HCT116 (cell line): ENCODE measurements around the gene TMUB1.

Experiments
- CBX3 ChIP-seq: IDR thresholded peaks from 2 replicates; pipeline ENCODE4 v1.6.1; 2012; ENCODE audit warnings: low read depth
- CEBPB ChIP-seq: IDR thresholded peaks from 2 replicates; pipeline ENCODE4 v1.6.1; 2012; ENCODE audit warnings: low read depth
- EGR1 ChIP-seq: IDR thresholded peaks from 2 replicates; pipeline ENCODE4 v1.6.1; 2012; ENCODE audit warnings: low read depth
- EZH2 ChIP-seq: fragments of 200-600 bp; sonication (generic); IDR thresholded peaks from 2 replicates; pipeline ENCODE4 v1.6.1; 2017; ENCODE audit warnings: antibody characterized with exemption, mixed run types
- POLR2A ChIP-seq: IDR thresholded peaks from 2 replicates; pipeline ENCODE4 v1.7.0; 2011; ENCODE audit warnings: borderline replicate concordance; ENCODE audit not compliant: insufficient read depth, insufficient read length; ENCODE audit errors: extremely low read depth
- POLR2AphosphoS5 ChIP-seq: IDR thresholded peaks from 2 replicates; pipeline ENCODE4 v1.6.1; 2011; ENCODE audit warnings: mild to moderate bottlenecking, low read depth, low read length, moderate library complexity
- RAD21 ChIP-seq: IDR thresholded peaks from 2 replicates; pipeline ENCODE4 v1.6.1; 2012; ENCODE audit warnings: low read depth, mild to moderate bottlenecking
- SP1 ChIP-seq: IDR thresholded peaks from 2 replicates; pipeline ENCODE4 v1.6.1; 2012; ENCODE audit warnings: low read depth
- SRF ChIP-seq: IDR thresholded peaks from 2 replicates; pipeline ENCODE4 v1.6.1; 2012; ENCODE audit warnings: low read depth
- TF ChIP-seq, protein P1 (sequence below): IDR thresholded peaks from 2 replicates; pipeline ENCODE4 v1.6.1; 2012
- TF ChIP-seq, protein P2 (sequence below), 3 experiments: fragments of 200-600 bp in 1 of 3; sonication (generic) in 1 of 3; IDR thresholded peaks in 2 of 3; conservative IDR thresholded peaks in 1 of 3; 2 replicates each; pipeline ENCODE4 v1.5.1; 2012 to 2017; ENCODE audit warnings: low read depth in 2 of 3, low read length in 2 of 3, antibody characterized with exemption in 1 of 3, borderline replicate concordance in 1 of 3, control low read depth in 1 of 3, mild to moderate bottlenecking in 1 of 3, mixed read lengths in 1 of 3, mixed run types in 1 of 3, moderate library complexity in 1 of 3; ENCODE audit not compliant: insufficient read depth in 1 of 3
- TF ChIP-seq, protein P3 (sequence below): IDR thresholded peaks from 2 replicates; pipeline ENCODE4 v1.6.1; 2011; ENCODE audit warnings: mild to moderate bottlenecking, low read length, moderate library complexity; ENCODE audit not compliant: insufficient replicate concordance; ENCODE audit errors: extremely low read depth
- TF ChIP-seq, protein P4 (sequence below): IDR thresholded peaks from 2 replicates; pipeline ENCODE4 v1.6.1; 2012; ENCODE audit warnings: low read depth

DNA sequence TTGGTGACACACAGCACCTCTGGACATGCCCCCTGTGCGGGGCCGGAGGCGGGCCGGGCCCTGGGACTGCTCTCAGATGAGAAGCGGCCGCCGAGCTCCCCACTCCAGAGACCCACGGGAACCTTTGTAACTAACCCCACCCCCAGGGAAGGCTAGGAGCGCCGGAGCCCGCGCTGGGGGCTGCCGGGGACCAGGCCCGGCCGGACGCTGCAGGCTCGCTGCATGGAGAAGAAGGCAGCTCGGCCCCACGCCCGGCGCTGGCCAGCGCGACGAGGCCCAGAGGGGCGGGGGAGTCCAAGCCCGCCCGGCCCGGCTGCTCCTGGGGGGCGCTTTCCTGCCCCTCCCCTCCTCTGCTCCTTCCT is 39.5 kb upstream of the TMUB1 start:
- TF ChIP-seq, protein P1, sequence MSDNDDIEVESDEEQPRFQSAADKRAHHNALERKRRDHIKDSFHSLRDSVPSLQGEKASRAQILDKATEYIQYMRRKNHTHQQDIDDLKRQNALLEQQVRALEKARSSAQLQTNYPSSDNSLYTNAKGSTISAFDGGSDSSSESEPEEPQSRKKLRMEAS, result no peak
- TF ChIP-seq CEBPB (no peak), RAD21 (no peak), POLR2A (no peak), EZH2 (no peak), SP1 (no peak), CBX3 (no peak), POLR2AphosphoS5 (no peak), EGR1 (no peak), SRF (no peak)
- TF ChIP-seq, protein P2, sequence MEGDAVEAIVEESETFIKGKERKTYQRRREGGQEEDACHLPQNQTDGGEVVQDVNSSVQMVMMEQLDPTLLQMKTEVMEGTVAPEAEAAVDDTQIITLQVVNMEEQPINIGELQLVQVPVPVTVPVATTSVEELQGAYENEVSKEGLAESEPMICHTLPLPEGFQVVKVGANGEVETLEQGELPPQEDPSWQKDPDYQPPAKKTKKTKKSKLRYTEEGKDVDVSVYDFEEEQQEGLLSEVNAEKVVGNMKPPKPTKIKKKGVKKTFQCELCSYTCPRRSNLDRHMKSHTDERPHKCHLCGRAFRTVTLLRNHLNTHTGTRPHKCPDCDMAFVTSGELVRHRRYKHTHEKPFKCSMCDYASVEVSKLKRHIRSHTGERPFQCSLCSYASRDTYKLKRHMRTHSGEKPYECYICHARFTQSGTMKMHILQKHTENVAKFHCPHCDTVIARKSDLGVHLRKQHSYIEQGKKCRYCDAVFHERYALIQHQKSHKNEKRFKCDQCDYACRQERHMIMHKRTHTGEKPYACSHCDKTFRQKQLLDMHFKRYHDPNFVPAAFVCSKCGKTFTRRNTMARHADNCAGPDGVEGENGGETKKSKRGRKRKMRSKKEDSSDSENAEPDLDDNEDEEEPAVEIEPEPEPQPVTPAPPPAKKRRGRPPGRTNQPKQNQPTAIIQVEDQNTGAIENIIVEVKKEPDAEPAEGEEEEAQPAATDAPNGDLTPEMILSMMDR (IDR thresholded peaks at IDR 0.05 in 2 of 3, conservative IDR thresholded peaks at IDR 0.05 in 1 of 3; ENCODE audit: borderline replicate concordance in 1 of 3, insufficient read depth in 1 of 3, low read depth in 2 of 3, low read length in 2 of 3), result no peak
- TF ChIP-seq, protein P3, sequence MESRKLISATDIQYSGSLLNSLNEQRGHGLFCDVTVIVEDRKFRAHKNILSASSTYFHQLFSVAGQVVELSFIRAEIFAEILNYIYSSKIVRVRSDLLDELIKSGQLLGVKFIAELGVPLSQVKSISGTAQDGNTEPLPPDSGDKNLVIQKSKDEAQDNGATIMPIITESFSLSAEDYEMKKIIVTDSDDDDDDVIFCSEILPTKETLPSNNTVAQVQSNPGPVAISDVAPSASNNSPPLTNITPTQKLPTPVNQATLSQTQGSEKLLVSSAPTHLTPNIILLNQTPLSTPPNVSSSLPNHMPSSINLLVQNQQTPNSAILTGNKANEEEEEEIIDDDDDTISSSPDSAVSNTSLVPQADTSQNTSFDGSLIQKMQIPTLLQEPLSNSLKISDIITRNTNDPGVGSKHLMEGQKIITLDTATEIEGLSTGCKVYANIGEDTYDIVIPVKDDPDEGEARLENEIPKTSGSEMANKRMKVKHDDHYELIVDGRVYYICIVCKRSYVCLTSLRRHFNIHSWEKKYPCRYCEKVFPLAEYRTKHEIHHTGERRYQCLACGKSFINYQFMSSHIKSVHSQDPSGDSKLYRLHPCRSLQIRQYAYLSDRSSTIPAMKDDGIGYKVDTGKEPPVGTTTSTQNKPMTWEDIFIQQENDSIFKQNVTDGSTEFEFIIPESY, result no peak
- TF ChIP-seq, protein P4, sequence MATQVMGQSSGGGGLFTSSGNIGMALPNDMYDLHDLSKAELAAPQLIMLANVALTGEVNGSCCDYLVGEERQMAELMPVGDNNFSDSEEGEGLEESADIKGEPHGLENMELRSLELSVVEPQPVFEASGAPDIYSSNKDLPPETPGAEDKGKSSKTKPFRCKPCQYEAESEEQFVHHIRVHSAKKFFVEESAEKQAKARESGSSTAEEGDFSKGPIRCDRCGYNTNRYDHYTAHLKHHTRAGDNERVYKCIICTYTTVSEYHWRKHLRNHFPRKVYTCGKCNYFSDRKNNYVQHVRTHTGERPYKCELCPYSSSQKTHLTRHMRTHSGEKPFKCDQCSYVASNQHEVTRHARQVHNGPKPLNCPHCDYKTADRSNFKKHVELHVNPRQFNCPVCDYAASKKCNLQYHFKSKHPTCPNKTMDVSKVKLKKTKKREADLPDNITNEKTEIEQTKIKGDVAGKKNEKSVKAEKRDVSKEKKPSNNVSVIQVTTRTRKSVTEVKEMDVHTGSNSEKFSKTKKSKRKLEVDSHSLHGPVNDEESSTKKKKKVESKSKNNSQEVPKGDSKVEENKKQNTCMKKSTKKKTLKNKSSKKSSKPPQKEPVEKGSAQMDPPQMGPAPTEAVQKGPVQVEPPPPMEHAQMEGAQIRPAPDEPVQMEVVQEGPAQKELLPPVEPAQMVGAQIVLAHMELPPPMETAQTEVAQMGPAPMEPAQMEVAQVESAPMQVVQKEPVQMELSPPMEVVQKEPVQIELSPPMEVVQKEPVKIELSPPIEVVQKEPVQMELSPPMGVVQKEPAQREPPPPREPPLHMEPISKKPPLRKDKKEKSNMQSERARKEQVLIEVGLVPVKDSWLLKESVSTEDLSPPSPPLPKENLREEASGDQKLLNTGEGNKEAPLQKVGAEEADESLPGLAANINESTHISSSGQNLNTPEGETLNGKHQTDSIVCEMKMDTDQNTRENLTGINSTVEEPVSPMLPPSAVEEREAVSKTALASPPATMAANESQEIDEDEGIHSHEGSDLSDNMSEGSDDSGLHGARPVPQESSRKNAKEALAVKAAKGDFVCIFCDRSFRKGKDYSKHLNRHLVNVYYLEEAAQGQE, result no peak
